Hindlimb muscle (tissue), 1 donor: Measurements from ENCODE around the gene SHOC1. TPM values are rescaled to one million over a fixed set of nuclear protein-coding genes. Genes with fewer than 3 reads are reported as not detected.
"Not testable (repeated sequence)": the region's sequence is repeated elsewhere in the genome, so short reads cannot be mapped to it uniquely, and the experiment has no call there.

Source experiments
- DNase-seq: peaks from one replicate; pipeline ENCODE4 v3.0.0-alpha.2; 2013
- polyA plus RNA-seq: library from polyadenylated mRNA; unstranded; fragments of 120-200 nt; gene quantifications from one replicate; pipeline ENCODE4 v1.2.1, GENCODE V29; 2013; ENCODE audit not compliant: insufficient read length

The SHOC1 gene
- polyA plus RNA-seq, 1 donor: 0.26 TPM

DNA sequence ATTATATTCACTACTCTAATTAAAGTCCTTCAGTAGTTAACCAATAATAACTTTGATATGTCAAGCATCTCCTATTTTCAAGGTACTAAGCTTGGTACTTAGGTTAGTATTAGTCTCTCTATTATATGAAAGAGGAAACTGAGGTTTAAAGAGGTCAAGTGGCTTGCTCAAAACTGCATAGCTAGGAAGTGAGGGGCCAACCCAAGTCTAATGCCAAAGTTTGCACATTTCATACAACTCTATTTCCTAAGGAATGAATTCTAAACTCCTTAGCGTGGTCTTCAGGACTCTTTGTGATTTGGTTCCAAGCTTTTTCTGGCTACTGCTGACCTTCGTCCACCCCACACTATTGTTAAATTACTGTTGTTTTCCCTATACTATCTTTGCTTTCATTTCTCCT lies 9.9 kb upstream of the SHOC1 start:
- DNase-seq: no peak

DNA sequence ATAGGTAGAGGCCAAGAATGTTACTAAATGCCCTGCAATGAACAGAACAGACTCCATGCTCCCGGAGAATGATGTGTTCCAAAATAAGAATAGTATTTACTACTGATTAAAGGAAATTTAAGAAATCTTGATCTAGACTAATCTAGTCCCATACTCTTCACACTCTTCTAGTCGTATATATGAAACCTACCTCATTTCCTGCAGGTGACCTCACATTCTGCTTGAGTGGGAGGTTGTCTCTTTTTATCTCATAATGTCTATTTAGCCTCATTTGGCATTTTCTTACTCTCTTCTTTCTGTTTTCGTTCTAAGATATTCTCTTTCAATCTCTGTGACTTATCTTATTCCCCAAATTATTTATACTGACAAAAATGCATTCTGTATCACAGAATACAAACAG lies 9.2 kb upstream of the SHOC1 start:
- no peak for DNase-seq

DNA sequence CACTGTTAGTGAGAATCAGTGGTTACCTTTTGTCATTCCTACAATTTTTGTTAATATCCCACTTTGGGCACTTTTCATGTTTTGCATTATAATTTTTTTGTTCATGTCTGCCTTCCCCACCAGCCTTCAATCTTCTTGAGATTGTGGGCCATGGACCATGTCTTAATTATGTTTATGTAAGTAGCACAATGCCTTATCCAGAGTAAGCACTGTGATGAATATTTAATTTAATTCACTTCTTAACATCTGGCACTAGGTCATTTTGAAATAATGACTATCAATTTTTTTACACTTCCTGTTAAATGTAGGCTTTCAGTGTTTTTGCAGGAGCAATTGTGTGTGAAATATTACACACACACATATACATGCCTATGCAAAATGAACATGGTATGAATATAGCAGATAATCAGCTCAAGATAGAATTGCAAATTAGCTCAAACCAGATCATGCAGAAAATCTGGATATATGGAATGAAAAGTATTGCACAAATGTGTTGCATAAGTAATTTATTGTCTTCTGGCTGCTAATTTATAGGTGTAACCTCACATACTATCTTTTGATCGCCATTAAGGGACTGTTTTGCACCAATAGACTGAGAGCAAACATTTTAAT lies 5.3 kb upstream of the SHOC1 start:
- no peak for DNase-seq

DNA sequence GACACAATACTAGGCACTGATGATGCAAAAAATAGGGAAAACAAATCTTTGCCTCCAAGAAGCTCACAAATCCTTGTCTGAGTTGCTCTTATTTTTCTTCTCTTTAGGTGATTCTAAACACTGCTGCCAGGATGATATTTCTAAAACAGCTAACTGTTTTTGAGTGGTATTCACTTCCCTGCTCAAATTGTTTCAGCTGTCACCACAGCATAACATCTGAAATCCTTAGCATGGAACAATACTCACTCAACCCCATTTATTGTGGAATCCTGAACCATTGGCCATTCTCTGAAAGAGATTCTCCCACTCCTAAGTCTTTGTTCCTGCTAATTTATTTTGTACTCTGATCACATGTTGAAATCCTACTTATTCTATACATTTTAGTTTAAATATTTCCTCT lies 4.8 kb upstream of the SHOC1 start:
- DNase-seq: no peak

DNA sequence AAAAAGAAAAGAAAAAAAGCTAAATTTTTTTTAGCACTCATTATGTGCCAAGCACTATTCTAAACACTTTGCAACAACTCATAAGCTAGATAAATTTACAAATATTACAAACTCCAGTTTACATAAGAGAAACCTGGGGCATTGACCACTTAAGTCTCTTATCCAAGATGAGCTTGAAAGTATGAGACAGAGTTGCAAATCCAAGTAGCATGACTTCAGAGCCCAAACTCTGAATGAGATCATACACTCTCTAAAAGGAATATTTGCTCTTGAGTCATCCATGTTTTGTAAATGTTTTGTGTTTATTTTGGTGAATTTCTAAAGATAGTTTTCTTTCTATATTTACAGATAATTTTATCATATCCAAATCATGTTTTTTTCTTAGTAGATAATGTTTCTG lies 4.0 kb upstream of the SHOC1 start:
- no peak for DNase-seq

DNA sequence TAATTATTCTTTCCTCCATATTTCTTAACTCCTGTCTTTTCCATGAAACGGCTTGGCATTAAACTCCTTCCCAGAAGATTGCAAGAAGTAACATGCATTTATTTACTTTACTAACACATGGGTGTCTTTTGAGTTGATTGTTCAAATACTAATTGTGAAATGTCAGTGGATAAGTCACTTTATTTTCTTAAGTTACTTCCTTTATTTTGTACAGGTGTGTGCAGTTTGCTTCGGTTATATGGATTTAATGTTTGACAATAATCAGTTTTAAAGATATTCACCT lies 761 bp upstream of the SHOC1 start:
- DNase-seq: no peak

DNA sequence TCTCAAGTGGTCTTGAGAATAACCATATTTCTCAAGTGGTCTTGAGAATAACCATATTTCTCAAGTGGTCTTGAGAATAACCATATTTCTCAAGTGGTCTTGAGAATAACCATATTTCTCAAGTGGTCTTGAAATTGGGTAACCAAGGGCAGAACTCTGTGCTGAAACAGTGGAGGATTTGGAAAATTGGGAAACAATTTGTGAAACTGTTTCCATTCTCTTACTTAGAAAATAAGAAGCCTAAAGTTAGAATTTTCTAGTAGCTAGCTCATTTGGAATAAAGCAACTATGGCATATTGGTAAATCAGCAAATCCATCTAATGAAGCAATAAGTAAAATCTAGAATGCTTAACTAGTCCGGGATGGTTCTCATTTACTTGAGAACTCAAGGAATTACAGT lies 2.9 kb downstream of the SHOC1 start:
- DNase-seq: not testable (repeated sequence)

DNA sequence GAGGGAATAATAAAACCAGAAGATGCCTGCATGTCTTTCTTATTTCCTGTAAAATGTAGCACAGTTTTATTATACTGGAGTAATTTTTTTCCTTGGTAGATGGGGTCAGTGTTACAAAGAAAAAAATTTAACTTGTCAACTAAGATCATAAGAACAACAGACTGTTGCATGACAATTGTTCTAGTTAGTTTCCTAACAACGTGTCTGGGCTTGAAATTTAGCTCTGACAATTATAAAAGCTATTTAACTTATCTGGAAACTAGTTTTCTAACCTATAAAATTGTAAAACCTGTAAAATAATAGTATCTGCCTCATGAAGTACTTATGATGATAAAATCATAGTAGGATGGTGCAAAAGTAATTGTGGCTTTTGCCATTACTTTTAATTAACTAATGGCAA lies 4.9 kb downstream of the SHOC1 start:
- no peak for DNase-seq

DNA sequence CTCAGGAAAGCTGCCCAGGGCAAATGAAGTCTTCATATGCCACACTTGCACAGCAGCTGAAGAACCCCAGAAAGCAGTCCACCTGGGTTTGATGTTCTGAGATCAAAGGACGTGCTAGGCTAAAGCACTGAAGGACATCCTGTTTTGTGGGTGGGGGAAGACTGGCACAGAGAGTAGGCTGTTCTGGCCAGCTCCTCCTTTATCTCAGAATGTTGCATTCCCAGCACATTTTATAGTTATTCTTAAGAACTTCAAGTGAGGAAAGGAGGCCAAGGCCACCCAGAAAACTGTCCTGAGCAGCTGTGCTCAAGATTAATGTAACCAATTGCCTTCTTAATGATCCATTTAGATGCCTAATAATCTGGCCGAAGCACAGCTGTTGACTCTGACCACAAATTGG lies 10.9 kb downstream of the SHOC1 start:
- no peak for DNase-seq

DNA sequence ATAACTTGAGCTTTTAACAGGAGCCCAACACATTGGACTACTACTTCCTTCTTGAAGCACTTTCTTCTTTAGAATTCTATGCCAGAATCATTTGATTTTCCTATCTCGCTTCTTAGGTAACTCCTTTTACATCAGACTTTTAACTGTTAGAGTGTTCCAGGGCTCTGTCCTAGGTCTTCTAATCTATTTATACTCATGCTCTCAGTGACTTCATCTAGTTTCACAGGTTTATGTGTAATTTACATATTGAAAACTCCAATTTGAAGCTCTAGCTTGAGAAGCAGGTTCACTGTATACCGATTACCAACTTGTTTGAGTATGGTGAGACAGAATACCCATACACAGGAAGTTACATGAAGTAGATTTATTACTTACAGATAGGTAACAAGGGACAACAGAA lies 11.3 kb downstream of the SHOC1 start:
- DNase-seq: no peak

DNA sequence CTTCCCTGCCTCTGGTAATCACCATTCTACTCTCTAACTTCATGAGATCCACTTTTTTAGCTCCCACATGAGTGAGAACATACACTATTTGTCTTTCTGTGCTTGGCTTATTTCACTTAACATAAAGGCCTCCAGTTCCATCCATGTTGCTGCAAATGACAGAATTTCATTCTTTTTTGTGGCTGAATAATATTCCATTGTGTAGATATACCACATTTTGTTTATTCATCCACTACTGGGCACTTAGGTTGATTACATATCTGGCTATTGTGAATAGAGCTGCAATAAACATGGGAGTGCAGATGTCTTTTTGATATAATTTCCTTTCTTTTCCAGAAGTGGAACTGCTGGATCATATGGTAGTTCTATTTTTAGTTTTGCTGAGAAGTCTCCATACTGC lies 28.7 kb downstream of the SHOC1 start:
- no peak for DNase-seq

DNA sequence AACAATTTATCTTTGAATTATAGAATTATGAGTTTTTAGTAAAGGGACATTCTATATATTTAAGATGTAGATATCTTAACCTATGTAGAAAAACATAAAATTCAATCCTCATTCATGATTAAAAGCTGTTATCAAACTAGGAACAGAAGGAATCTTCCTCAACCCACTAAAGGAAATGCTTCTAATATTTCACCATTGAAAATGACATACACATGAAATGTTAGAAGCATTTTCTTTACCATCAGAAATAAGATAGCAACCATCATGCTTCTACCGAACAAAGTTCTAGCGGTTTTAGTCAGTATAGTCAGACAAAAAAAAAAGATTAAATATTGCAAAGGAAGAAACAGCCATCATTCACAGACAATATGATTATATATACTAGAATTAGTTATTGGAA lies 32.2 kb downstream of the SHOC1 start:
- DNase-seq: no peak

DNA sequence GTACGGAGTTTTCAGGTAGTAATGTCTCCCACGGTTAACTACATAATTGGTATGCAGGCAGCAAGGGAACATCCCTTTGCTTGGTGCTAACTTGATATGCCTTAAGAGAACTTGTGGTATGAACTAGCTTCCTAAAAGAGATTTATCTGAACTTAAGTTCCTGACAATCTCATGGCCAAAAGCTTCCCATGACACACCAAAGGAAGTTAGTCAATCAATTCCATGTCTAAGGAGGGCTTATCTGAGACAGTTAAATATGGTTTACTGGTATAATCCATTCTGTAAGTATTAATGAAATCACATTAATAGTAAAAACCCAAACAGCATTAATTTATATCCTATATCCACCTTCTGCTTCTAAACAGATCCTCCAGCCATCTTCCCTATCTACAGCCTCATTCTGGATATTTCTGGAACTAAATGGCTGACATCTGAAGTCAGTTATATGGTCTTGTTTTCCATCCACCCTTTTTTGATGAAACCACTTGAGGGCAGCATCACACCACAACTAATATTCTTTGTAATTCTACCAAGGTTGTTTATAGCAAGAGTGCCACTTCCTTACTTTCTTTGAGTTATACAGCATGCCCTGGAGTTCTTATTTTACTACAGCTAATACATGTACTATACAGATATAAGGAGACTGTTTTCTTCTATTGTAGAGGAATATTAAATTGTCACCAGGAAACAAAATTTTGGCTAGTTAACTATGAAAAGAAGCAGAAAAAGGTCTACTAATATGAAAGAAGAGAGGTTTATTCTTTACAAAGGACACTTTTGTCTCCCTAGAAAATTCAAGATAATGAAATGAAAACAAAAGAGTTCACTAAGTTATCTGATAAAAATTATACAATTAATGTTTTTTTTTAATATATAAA lies 34.7 kb downstream of the SHOC1 start:
- peak; percentile 77 for DNase-seq

DNA sequence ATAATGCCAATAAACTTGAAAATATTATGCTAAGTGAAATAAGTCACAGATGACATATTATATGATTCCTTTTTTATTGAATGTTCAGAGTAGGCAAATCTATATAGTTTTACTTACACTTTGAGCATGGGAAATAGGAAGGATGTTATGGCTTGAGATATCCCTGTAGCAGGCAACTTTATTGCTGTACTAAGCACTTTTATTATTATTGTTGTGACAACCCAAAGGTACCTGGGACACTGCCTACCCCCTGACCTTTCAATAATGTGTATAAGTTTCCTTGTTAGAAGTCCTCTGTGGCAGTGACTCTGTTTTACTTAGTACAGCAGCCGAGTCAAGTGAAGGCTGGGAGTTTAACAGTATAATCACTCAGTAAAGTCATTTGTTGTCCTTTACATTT lies 39.9 kb downstream of the SHOC1 start:
- DNase-seq: no peak

DNA sequence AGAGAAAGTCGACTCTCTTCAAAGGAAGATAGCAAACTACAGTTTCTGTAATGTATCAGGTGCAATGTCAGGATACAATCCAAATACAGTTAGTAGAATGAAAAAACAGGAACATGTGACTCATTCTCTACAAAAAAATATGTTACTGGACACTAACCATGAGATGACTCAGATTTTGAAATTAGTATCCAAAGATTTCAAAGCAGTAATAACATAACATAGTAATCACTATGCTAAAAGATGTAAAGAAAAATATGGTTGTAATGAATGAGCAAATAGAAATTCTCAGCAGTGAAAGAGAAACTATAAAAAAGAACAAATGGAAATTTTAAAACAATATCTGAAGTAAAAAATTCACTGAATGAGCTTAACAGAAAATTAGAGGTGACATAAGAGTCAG lies 42.3 kb downstream of the SHOC1 start:
- DNase-seq: no peak

Other genes starting within 250 kb of the SHOC1 start
- 64.2 TPM for gene PTGR1, start 195.3 kb downstream of the SHOC1 start, polyA plus RNA-seq
- gene DNAJC25, start 163.6 kb downstream of the SHOC1 start, polyA plus RNA-seq: 7.8 TPM
- gene GNG10, start 133.3 kb downstream of the SHOC1 start, polyA plus RNA-seq: 41.6 TPM
- 30.3 TPM for gene UGCG, start 101.9 kb upstream of the SHOC1 start, polyA plus RNA-seq